Mesenchymal stem cell (in vitro differentiated cells and primary cell): Measurements from ENCODE around the gene CGB7.
"Not testable (repeated sequence)": the region's sequence is repeated elsewhere in the genome, so short reads cannot be mapped to it uniquely, and the experiment has no call there.

Experiments
- DNase-seq: peaks from one replicate; pipeline ENCODE4 v3.0.0-alpha.2; 2013
- H2AFZ ChIP-seq: one replicate; pipeline ENCODE4 v1.6.1; 2013; ENCODE audit warnings: low read depth, mild to moderate bottlenecking, control low read depth, inconsistent platforms, low read length, moderate library complexity
- H2AK5ac ChIP-seq: 2 replicates; pipeline ENCODE4 v1.6.1; 2013; ENCODE audit warnings: low read length, moderate library complexity, mild to moderate bottlenecking, inconsistent platforms; ENCODE audit not compliant: severe bottlenecking
- H2BK120ac ChIP-seq: one replicate; pipeline ENCODE4 v1.6.1; 2013; ENCODE audit warnings: low read depth, mild to moderate bottlenecking, inconsistent platforms, low read length, moderate library complexity
- H2BK12ac ChIP-seq, 2 experiments: one replicate each; pipeline ENCODE4 v1.6.1; 2013; ENCODE audit warnings: inconsistent platforms in 2 of 2, low read length in 2 of 2, mild to moderate bottlenecking in 2 of 2, moderate library complexity in 2 of 2, control low read depth in 1 of 2
- H2BK15ac ChIP-seq: one replicate; pipeline ENCODE4 v1.6.1; 2013; ENCODE audit warnings: mild to moderate bottlenecking, low read depth, inconsistent platforms; ENCODE audit not compliant: poor library complexity, severe bottlenecking
- H2BK5ac ChIP-seq: 2 replicates; pipeline ENCODE4 v1.6.1; 2013; ENCODE audit warnings: low read depth, mild to moderate bottlenecking, low read length, control low read depth, inconsistent platforms; ENCODE audit not compliant: poor library complexity, severe bottlenecking
- H3K14ac ChIP-seq, 2 experiments: one replicate each; pipeline ENCODE4 v1.6.1; 2013; ENCODE audit warnings: inconsistent platforms in 2 of 2, low read length in 2 of 2, control low read depth in 1 of 2, mild to moderate bottlenecking in 1 of 2, moderate library complexity in 1 of 2
- H3K18ac ChIP-seq, 2 experiments: one replicate each; pipeline ENCODE4 v1.6.1; 2013; ENCODE audit warnings: inconsistent platforms in 2 of 2, low read length in 2 of 2, control low read depth in 1 of 2, low read depth in 1 of 2, mild to moderate bottlenecking in 1 of 2
- H3K23ac ChIP-seq, 2 experiments: one replicate each; pipeline ENCODE4 v1.6.1; 2013; ENCODE audit warnings: inconsistent platforms in 2 of 2, low read length in 2 of 2, mild to moderate bottlenecking in 2 of 2, moderate library complexity in 2 of 2, control low read depth in 1 of 2
- H3K27ac ChIP-seq: 2 replicates; pipeline ENCODE4 v1.5.1; 2013; ENCODE audit warnings: mild to moderate bottlenecking, moderate library complexity, low read length, control low read depth, inconsistent platforms; ENCODE audit not compliant: poor library complexity, severe bottlenecking
- H3K27me3 ChIP-seq, 2 experiments: 2 replicates each; pipeline versions ENCODE4 v1.6.1 to v1.7.0; 2013; ENCODE audit warnings: low read length in 2 of 2, mild to moderate bottlenecking in 2 of 2, moderate library complexity in 2 of 2, control low read depth in 1 of 2, inconsistent platforms in 1 of 2; ENCODE audit not compliant: control insufficient read depth in 1 of 2, insufficient read depth in 1 of 2
- H3K36me3 ChIP-seq, 2 experiments: 2 replicates each; pipeline versions ENCODE4 v1.6.1 to v1.7.0; 2013; ENCODE audit warnings: low read length in 2 of 2, control low read depth in 1 of 2, inconsistent platforms in 1 of 2, low read depth in 1 of 2, mild to moderate bottlenecking in 1 of 2; ENCODE audit not compliant: insufficient read depth in 2 of 2, control insufficient read depth in 1 of 2
- H3K4ac ChIP-seq, 2 experiments: one replicate each; pipeline ENCODE4 v1.6.1; 2013; ENCODE audit warnings: inconsistent platforms in 2 of 2, low read length in 2 of 2, mild to moderate bottlenecking in 2 of 2, moderate library complexity in 2 of 2, control low read depth in 1 of 2, low read depth in 1 of 2
- H3K4me1 ChIP-seq: 2 replicates; pipeline ENCODE4 v1.6.1; 2013; ENCODE audit warnings: low read depth, low read length, control low read depth; ENCODE audit not compliant: control insufficient read depth, insufficient read depth
- H3K4me2 ChIP-seq: 2 replicates; pipeline ENCODE4 v1.6.1; 2013; ENCODE audit warnings: low read length, mild to moderate bottlenecking, inconsistent platforms; ENCODE audit not compliant: poor library complexity, severe bottlenecking
- H3K4me3 ChIP-seq, 2 experiments: 2 replicates each; pipeline versions ENCODE4 v1.5.1 to v1.7.0; 2013; ENCODE audit warnings: low read length in 2 of 2, mild to moderate bottlenecking in 2 of 2, control low read depth in 1 of 2, low read depth in 1 of 2; ENCODE audit not compliant: insufficient read depth in 1 of 2
- H3K79me1 ChIP-seq: replicated peaks from 2 replicates; pipeline ENCODE4 v1.6.1; 2013; ENCODE audit warnings: mild to moderate bottlenecking, control low read depth, low read length, inconsistent platforms; ENCODE audit not compliant: poor library complexity, severe bottlenecking
- H3K9ac ChIP-seq: 2 replicates; pipeline ENCODE4 v1.7.0; 2013; ENCODE audit warnings: mild to moderate bottlenecking, low read length, moderate library complexity
- H3K9me3 ChIP-seq: 2 replicates; pipeline ENCODE4 v1.7.0; 2013; ENCODE audit warnings: mild to moderate bottlenecking, low read length; ENCODE audit not compliant: control insufficient read depth
- H4K8ac ChIP-seq: one replicate; pipeline ENCODE4 v1.6.1; 2013; ENCODE audit warnings: inconsistent platforms, mild to moderate bottlenecking, low read length, moderate library complexity
- H4K91ac ChIP-seq: one replicate; pipeline ENCODE4 v1.6.1; 2013; ENCODE audit warnings: mild to moderate bottlenecking, low read length, inconsistent platforms
- WGBS: methylation state at CpG from one replicate; pipeline ENCODE4 v1.1.7; 2013; ENCODE audit warnings: mixed read lengths; 5-methylcytosine and 5-hydroxymethylcytosine counted together

Gene CGB7

DNA sequence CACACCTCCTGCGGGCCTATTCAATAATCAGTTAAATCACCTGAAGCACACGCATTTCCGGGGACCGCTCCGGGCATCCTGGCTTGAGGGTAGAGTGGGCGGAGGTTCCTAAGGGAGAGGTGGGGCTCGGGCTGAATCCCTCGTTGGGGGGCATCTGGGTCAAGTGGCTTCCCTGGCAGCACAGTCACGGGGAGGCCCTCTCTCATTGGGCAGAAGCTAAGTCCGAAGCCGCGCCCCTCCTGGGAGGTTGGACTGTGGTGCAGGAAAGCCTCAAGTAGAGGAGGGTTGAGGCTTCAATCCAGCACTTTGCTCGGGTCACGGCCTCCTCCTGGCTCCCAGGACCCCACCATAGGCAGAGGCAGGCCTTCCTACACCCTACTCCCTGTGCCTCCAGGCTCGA lies 14.0 kb downstream of the CGB7 start, which contains the start of gene CGB5:
Gene CGB5 (plus strand): TSS at position 301 of the 400 bp plus-strand sequence. CDS start 362 bp downstream, outside the sequence.
- H3K27ac ChIP-seq, H2BK120ac ChIP-seq, H3K4me2 ChIP-seq, H3K27me3 ChIP-seq, H2AFZ ChIP-seq, H3K36me3 ChIP-seq, H3K14ac ChIP-seq, H3K4me3 ChIP-seq, H2BK12ac ChIP-seq, H3K4me1 ChIP-seq, H4K8ac ChIP-seq, H2AK5ac ChIP-seq, H2BK5ac ChIP-seq, H2BK15ac ChIP-seq, H3K9ac ChIP-seq, H3K18ac ChIP-seq, H3K23ac ChIP-seq, H3K79me1 ChIP-seq, H3K9me3 ChIP-seq, H4K91ac ChIP-seq, H3K4ac ChIP-seq, DNase-seq: not testable (repeated sequence)
- WGBS = 71% methylated on average over 7 of the region's 15 CpGs

DNA sequence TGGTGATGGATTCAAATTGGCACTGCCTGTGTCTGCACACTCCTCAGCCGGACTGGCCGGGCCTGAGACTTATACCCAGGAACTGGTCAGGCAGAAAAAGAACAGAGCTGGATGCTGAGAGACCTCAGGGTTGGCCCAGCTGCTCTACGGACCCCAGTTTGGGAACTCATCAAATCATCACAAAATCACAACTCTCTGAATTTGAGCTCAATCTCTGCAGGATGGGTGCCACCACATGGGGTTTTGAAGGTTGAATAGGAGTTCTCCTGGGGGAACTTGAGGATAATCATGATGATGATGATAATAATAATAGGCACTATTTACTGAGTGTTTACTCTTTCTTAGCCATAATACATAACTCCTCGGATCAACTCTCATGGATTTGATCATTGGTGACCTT lies 14.9 kb downstream of the CGB7 start:
- not testable (repeated sequence) for H3K23ac ChIP-seq, H2AFZ ChIP-seq, H3K9ac ChIP-seq, H3K79me1 ChIP-seq, H4K8ac ChIP-seq, DNase-seq, H2BK5ac ChIP-seq, H3K4ac ChIP-seq, H3K4me3 ChIP-seq, H2BK15ac ChIP-seq, H4K91ac ChIP-seq, H3K9me3 ChIP-seq, H3K18ac ChIP-seq, H3K14ac ChIP-seq, H3K36me3 ChIP-seq, H3K4me2 ChIP-seq, H2BK120ac ChIP-seq, H2AK5ac ChIP-seq, H3K27ac ChIP-seq, H2BK12ac ChIP-seq, H3K27me3 ChIP-seq
- H3K4me1 ChIP-seq = peaks cover 11% of the 10 kb centered on the region
- WGBS = 88% methylated on average over 1 of the region's 4 CpGs

DNA sequence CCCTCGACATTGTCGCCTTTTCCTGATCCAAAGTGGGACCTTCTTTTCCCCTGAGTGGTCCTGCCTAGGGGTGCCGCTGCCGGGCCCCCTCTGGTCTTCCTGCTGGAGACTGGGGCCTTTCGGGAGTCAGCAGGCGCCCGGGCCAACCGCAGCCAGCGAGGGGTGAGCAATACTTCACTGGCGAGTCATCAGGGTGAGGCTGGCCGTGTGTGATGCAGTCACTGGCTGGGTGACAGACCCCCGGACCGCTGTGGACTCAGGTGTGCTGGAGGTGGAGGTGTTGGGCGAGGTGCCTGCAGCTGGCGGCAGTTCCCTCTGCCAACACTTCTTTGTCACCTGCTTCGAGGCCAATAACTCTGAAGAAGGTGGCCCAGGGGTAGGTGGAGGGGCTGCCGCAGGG lies 15.4 kb downstream of the CGB7 start:
- Histone ChIP-seq H3K36me3 (no peaks in the 10 kb centered on the region), H4K91ac (no peak overlapping the region), H2BK5ac (no peak overlapping the region), H3K4me2 (no peak overlapping the region), H2BK120ac (no peak overlapping the region), H2BK15ac (no peak overlapping the region), H3K9me3 (no peaks in the 10 kb centered on the region), H4K8ac (no peak overlapping the region), H3K4me3 (no peak overlapping the region), H2BK12ac (no peak overlapping the region), H3K27ac (no peak overlapping the region), H3K14ac (peak overlapping the region in 1 of 2 experiments; percentile 15), H3K4me1 (peaks cover 11% of the 10 kb centered on the region), H3K9ac (no peak overlapping the region), H3K23ac (peak overlapping the region in 1 of 2 experiments; percentile 24), H3K4ac (no peak overlapping the region), H3K79me1 (no peaks in the 10 kb centered on the region), H3K27me3 (no peaks in the 10 kb centered on the region), H2AK5ac (no peak overlapping the region), H3K18ac (no peak overlapping the region), H2AFZ (peak overlapping the region; percentile 53)
- DNase-seq = no peak
- 58% methylated on average over 15 of the region's 17 CpGs for WGBS

DNA sequence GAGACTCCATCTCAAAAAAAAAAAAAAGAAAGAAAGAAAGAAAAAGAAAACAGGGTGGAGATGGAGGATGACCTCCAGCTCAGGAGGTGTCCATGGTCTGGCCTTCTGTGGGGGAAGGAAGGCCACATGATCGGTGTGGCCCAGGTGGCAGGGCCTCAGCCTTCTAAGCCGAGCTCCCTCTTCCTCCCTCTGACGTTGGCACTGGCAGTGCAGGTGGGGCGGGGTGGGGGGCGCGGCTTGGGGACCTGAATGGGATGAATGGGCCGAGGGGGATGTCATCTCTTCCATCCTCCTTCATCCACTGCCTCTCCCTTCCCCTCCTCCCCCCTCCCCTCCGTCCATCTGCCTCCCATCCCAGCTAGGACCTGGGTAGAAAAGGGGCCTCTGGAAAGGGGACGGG lies 17.8 kb downstream of the CGB7 start:
- H3K4me1 ChIP-seq = peaks cover 11% of the 10 kb centered on the region
- not testable (repeated sequence) for H3K9ac ChIP-seq, H3K27ac ChIP-seq, H3K4ac ChIP-seq, H3K79me1 ChIP-seq, H2BK5ac ChIP-seq, DNase-seq, H4K8ac ChIP-seq, H3K4me2 ChIP-seq, H3K14ac ChIP-seq, H2BK12ac ChIP-seq, H2BK120ac ChIP-seq, H3K27me3 ChIP-seq, H3K9me3 ChIP-seq, H4K91ac ChIP-seq, H3K23ac ChIP-seq, H3K18ac ChIP-seq, H3K4me3 ChIP-seq, H3K36me3 ChIP-seq, H2AK5ac ChIP-seq, H2BK15ac ChIP-seq
- 89% methylated on average over 1 of the region's 9 CpGs for WGBS
- H2AFZ ChIP-seq = peak overlapping the region; percentile 27
